OCI-LY1 (cell line): ENCODE measurements around the gene CCDC116.
"Not testable (repeated sequence)": the region's sequence is repeated elsewhere in the genome, so short reads cannot be mapped to it uniquely, and the experiment has no call there.

Source experiments
- EZH2 ChIP-seq: fragments of 200-600 bp; sonication (generic), shearing (Covaris generic); IDR thresholded peaks from 2 replicates; pipeline ENCODE4 v1.8.0; 2017; ENCODE audit warnings: borderline replicate concordance, mixed run types, mild to moderate bottlenecking, antibody characterized with exemption, low read length, moderate library complexity, mixed read lengths
- TF ChIP-seq, protein P1 (sequence below): fragments of 200-600 bp; sonication (generic), shearing (Covaris generic); IDR thresholded peaks from 2 replicates; pipeline ENCODE4 v1.5.1; 2017; ENCODE audit warnings: mild to moderate bottlenecking, antibody characterized with exemption, low read length, moderate library complexity, mixed read lengths

DNA sequence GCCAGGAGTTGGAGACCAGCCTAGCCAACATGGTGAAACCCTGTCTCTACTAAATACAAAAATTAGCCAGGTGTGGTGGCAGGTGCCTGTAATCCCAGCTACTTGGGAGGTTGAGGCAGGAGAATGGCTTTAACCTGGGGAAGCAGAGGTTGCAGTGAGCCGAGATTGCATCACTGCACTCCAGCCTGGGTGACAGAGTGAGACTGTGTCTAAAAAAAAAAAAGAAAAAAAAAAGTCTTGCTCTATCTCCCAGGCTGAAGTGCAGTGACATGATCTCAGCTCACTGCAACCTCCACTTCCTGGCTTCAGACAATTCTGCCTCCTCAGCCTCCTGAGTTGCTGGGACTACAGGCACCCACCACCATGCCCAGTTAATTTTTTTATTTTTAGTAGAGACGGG lies 4.9 kb downstream of the CCDC116 start:
- not testable (repeated sequence) for TF ChIP-seq EZH2
- TF ChIP-seq, protein P1, sequence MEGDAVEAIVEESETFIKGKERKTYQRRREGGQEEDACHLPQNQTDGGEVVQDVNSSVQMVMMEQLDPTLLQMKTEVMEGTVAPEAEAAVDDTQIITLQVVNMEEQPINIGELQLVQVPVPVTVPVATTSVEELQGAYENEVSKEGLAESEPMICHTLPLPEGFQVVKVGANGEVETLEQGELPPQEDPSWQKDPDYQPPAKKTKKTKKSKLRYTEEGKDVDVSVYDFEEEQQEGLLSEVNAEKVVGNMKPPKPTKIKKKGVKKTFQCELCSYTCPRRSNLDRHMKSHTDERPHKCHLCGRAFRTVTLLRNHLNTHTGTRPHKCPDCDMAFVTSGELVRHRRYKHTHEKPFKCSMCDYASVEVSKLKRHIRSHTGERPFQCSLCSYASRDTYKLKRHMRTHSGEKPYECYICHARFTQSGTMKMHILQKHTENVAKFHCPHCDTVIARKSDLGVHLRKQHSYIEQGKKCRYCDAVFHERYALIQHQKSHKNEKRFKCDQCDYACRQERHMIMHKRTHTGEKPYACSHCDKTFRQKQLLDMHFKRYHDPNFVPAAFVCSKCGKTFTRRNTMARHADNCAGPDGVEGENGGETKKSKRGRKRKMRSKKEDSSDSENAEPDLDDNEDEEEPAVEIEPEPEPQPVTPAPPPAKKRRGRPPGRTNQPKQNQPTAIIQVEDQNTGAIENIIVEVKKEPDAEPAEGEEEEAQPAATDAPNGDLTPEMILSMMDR = not testable (repeated sequence)
